ENCODE measurements around the gene GPR179. TPM values are rescaled to one million over a fixed set of nuclear protein-coding genes. Genes with fewer than 3 reads are reported as not detected.

The GPR179 gene
- polyA plus RNA-seq, 3 donors: not detected

GRCh38 chr17:38363016-38363415, 19.3 kb upstream of the GPR179 start:
- peaks cover 10% of the 10 kb centered on the region for H3K79me2 ChIP-seq (ENCODE audit: insufficient read depth, low read length)
- no peak overlapping the region for H3K4me2 ChIP-seq (replicated peaks; ENCODE audit: extremely low read depth, low read length, poor library complexity, severe bottlenecking)
- no peaks in the 10 kb centered on the region for H3K27me3 ChIP-seq (ENCODE audit: control insufficient read depth in 2 of 2, insufficient read depth in 2 of 2, low read length in 2 of 2)
- no peaks in the 10 kb centered on the region for H3K27me3 Mint-ChIP-seq (ENCODE audit: low read depth in 3 of 3)
- H4K20me1 ChIP-seq (ENCODE audit: insufficient read depth, low read length): peaks cover 23% of the 10 kb centered on the region
- H3K4me1 Mint-ChIP-seq: no peaks in the 10 kb centered on the region
- H2AFZ ChIP-seq (ENCODE audit: insufficient read depth, low read depth, low read length, poor library complexity, severe bottlenecking): no peak overlapping the region
- no peak overlapping the region for H3K27ac ChIP-seq (ENCODE audit: low read depth in 1 of 2, low read length in 2 of 2)
- DNase-seq: no peak
- peaks cover 39 to 46% of the 10 kb centered on the region in 2 donors for H3K36me3 Mint-ChIP-seq
- H3K36me3 ChIP-seq (replicated peaks in 1 of 2; ENCODE audit: control insufficient read depth in 1 of 2, insufficient read depth in 2 of 2, low read length in 2 of 2): peaks cover 25 to 72% of the 10 kb centered on the region in 2 donors
- no peak overlapping the region for H3K27ac Mint-ChIP-seq
- H3K9me3 ChIP-seq (replicated peaks in 1 of 2; ENCODE audit: control insufficient read depth in 1 of 2, insufficient read depth in 1 of 2, low read length in 2 of 2): no peaks in the 10 kb centered on the region
- 98% methylated on average over 4 of the region's 5 CpGs for WGBS (ENCODE audit: insufficient coverage)
- no peaks in the 10 kb centered on the region for H3K4me1 ChIP-seq (ENCODE audit: control insufficient read depth in 1 of 2, insufficient read depth in 2 of 2, low read length in 2 of 2)
- no peak overlapping the region for H3K4me3 Mint-ChIP-seq
- H3K9ac ChIP-seq (ENCODE audit: insufficient read depth, low read length, poor library complexity, severe bottlenecking): no peak overlapping the region
- TF ChIP-seq, protein P1, sequence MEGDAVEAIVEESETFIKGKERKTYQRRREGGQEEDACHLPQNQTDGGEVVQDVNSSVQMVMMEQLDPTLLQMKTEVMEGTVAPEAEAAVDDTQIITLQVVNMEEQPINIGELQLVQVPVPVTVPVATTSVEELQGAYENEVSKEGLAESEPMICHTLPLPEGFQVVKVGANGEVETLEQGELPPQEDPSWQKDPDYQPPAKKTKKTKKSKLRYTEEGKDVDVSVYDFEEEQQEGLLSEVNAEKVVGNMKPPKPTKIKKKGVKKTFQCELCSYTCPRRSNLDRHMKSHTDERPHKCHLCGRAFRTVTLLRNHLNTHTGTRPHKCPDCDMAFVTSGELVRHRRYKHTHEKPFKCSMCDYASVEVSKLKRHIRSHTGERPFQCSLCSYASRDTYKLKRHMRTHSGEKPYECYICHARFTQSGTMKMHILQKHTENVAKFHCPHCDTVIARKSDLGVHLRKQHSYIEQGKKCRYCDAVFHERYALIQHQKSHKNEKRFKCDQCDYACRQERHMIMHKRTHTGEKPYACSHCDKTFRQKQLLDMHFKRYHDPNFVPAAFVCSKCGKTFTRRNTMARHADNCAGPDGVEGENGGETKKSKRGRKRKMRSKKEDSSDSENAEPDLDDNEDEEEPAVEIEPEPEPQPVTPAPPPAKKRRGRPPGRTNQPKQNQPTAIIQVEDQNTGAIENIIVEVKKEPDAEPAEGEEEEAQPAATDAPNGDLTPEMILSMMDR (IDR thresholded peaks at IDR 0.05): no peak
- no peaks in the 10 kb centered on the region for H3K9me3 Mint-ChIP-seq
- no peak overlapping the region for H3K4me3 ChIP-seq (replicated peaks in 1 of 3; ENCODE audit: low read depth in 2 of 3, low read length in 3 of 3)
- intact Hi-C loops (cut with micrococcal nuclease): no loop called here

DNA sequence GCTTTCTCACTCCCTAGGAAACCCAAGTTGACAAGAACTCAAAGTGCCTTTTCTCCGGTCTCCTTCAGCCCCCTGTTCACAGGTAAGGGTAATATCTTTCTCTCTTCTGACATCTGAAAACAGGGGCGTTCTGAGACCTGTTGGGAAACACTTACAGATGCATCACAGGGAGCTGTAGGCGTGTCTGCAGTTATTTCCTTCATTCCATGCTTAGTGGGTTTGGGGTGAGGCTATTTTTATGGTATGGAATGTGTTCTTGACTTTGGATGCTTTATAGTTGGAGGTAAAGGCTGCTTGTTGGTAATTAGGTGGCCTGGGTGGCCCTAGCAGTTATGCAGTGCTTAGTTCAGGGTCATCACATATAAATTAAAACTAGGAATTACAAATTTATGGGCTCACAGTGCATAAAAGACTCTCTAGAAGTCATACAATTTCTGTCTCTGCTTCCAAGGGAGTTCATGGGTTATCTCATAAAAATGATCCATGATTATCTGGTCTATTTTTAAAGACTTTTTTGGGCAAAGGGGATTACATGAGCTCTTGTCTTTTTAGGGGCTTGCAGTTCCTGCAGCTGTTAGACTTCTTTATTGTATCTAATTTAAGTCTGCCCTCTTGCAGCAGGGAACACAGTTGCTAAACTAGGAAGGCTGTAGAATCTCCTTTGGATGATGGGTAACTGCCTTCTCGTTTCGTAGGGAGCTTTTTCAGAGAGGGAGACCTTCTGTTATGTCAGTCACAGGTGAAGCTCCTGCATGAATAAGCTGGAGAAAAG, 18.1 kb upstream of the GPR179 start:
- H3K36me3 Mint-ChIP-seq: peaks cover 34 to 36% of the 10 kb centered on the region in 2 donors
- Histone ChIP-seq H3K4me1 (ENCODE audit: control insufficient read depth in 1 of 2, insufficient read depth in 2 of 2, low read length in 2 of 2) (no peaks in the 10 kb centered on the region), H3K4me2 (replicated peaks; ENCODE audit: extremely low read depth, low read length, poor library complexity, severe bottlenecking) (no peak overlapping the region), H3K27me3 (ENCODE audit: control insufficient read depth in 2 of 2, insufficient read depth in 2 of 2, low read length in 2 of 2) (no peaks in the 10 kb centered on the region), H3K9me3 (replicated peaks in 1 of 2; ENCODE audit: control insufficient read depth in 1 of 2, insufficient read depth in 1 of 2, low read length in 2 of 2) (no peaks in the 10 kb centered on the region), H3K4me3 (replicated peaks in 1 of 3; ENCODE audit: low read depth in 2 of 3, low read length in 3 of 3) (no peak overlapping the region), H4K20me1 (ENCODE audit: insufficient read depth, low read length) (peaks cover 30% of the 10 kb centered on the region), H3K9ac (ENCODE audit: insufficient read depth, low read length, poor library complexity, severe bottlenecking) (no peak overlapping the region), H3K36me3 (replicated peaks in 1 of 2; ENCODE audit: control insufficient read depth in 1 of 2, insufficient read depth in 2 of 2, low read length in 2 of 2) (peaks cover 20 to 61% of the 10 kb centered on the region in 2 donors), H2AFZ (ENCODE audit: insufficient read depth, low read depth, low read length, poor library complexity, severe bottlenecking) (no peak overlapping the region), H3K27ac (ENCODE audit: low read depth in 1 of 2, low read length in 2 of 2) (no peak overlapping the region), H3K79me2 (ENCODE audit: insufficient read depth, low read length) (peaks cover 10% of the 10 kb centered on the region)
- TF ChIP-seq, protein P1 (IDR thresholded peaks at IDR 0.05): no peak
- H3K4me3 Mint-ChIP-seq: no peak overlapping the region
- intact Hi-C loops (cut with micrococcal nuclease): no loop called here
- no peaks in the 10 kb centered on the region for H3K27me3 Mint-ChIP-seq (ENCODE audit: low read depth in 3 of 3)
- DNase-seq: no peak
- peaks cover under 1% of the 10 kb centered on the region for H3K4me1 Mint-ChIP-seq
- no peak overlapping the region for H3K27ac Mint-ChIP-seq
- H3K9me3 Mint-ChIP-seq: no peaks in the 10 kb centered on the region
- WGBS (ENCODE audit: insufficient coverage): no CpG with 5 or more reads among the region's 5 CpGs
